K562 treated with DMSO at 1 percent for 4 hours (cell line): ENCODE measurements around the gene KRT39. TPM values are rescaled to one million over a fixed set of nuclear protein-coding genes. Genes with fewer than 3 reads are reported as not detected.

ENCODE experiments used
- total RNA-seq: library from RNA; unstranded; fragments of 300-600 nt; gene quantifications from 2 replicates; pipeline ENCODE4 v1.2.3, GENCODE V29; 2022; ENCODE audit not compliant: insufficient read depth

KRT39 gene
- total RNA-seq = not detected in 2 replicates

DNA sequence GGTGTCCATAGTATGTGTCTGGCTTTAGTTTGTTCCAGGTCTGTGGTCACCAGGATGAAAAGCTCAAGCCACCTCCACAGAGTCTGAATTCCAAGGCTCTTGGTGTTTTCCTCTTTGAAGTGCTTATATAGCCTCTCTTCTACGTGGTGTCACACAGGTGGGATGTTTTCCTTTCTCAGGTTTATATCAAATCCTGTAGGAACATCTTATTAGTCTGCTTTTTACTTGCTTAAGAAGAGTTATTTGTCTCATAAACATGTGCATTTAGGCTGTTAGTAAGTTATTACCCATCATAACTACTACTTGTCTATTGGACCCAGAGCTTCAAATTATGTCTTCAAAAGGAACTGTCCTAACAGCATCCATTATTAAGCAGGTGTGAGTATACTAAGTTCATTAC is at the start of gene KRT39:
Gene KRT39, minus strand, starts transcription at position 101 of the 400 bp plus-strand sequence. Its CDS starts 92 bp downstream, at position 9.

DNA sequence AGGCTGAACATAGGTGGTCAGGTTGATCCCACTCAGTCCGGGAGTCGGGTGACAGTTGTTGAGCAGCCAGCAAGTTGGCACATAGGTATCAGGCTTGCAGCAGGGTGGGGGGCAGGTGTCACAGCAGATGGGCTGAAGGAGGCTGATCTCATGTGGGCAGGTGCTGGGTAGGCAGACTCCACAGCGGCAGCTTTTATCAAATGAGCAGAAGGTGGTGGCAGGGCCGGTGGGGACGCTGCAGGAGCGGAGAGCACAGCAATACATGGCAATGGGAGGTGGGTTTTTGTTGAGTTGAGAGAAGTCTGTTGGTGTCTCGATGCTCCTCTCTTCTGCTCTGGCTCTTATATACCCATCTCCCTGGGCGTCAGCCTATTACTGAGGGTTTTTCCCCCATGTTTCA is 42.1 kb upstream of the KRT39 start, which contains the start of gene KRTAP3-1:
Gene KRTAP3-1, minus strand, starts transcription at position 318 of the 400 bp plus-strand sequence. Its CDS starts 54 bp downstream, at position 264.

GRCh38 chr17:40999563-40999962 is 32.8 kb upstream of the KRT39 start, which contains the start of gene KRTAP3-2:
Gene KRTAP3-2, minus strand, starts transcription at chr17:40999906. Its CDS starts 53 bp downstream, at chr17:40999853.

DNA sequence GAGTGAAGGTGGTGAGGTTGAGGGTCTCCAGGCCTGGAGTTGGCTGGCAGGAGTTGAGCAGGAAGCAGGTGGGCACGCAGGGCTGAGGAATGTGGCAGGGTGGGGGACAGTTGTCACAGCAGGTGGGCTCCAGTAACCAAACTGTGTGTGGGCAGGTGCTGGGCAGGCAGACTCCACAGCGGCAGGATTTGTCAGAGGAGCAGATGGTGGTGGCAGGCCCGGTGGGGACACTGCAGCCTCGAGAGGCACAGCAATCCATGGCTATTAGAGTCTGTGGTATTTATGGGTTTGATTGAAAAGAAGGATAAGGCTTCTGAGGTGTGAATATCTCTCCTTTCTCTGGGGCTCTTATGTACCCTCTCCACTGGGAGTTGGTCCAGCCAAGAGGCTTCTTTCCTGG is 27.1 kb upstream of the KRT39 start, which contains the start of gene KRTAP3-3:
Gene KRTAP3-3, minus strand, starts transcription at position 326 of the 400 bp plus-strand sequence. Its CDS starts 67 bp downstream, at position 259.

GRCh38 chr17:40984226-40984625 is 17.5 kb upstream of the KRT39 start, which contains the start of gene KRT40:
Gene KRT40, minus strand, starts transcription at chr17:40984326. Its CDS starts 53 bp downstream, at chr17:40984273.

DNA sequence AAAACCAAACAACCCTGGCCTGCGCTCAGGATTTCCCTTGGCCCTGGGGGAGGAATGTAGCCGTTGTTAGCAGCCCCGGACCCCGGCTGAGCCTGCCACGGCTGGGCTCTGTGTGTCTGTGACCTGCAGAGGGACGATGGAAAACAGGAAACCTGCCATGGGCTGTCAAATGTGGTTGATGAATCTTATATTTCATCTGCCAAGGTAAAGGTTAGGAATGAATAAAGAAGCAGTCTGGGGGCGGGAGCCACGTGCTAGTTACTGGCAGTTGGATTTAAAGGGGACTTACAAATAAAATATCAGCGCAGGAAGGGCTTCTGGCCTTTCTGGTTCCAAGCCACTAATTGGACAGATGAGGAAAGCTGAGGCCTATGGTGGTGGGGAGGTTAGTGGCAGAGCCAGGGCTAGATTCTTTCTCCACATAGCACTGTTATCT is 29.3 kb downstream of the KRT39 start, which contains the start of gene KRT23:
Gene KRT23, minus strand, starts transcription at position 263 of the 436 bp plus-strand sequence. CDS start 1,043 bp downstream, outside the sequence.

Other genes with a start within 250 kb of the KRT39 start
- not detected in 2 replicates for gene KRT25, start 211.6 kb downstream of the KRT39 start, total RNA-seq
- gene KRT26, start 194.7 kb downstream of the KRT39 start, total RNA-seq = not detected in 2 replicates
- gene KRT27, start 184.4 kb downstream of the KRT39 start, total RNA-seq = not detected in 2 replicates
- gene KRT28, start 167.0 kb downstream of the KRT39 start, total RNA-seq = not detected in 2 replicates
- gene KRT10, start 144.3 kb downstream of the KRT39 start, total RNA-seq = 46.6 and 60.8 TPM in 2 replicates
- gene KRT12, start 99.7 kb downstream of the KRT39 start, total RNA-seq = 5.7 and 8.8 TPM in 2 replicates
- not detected in 2 replicates for gene KRT20, start 81.7 kb downstream of the KRT39 start, total RNA-seq
- not detected in 2 replicates for gene KRT23, start 29.3 kb downstream of the KRT39 start, total RNA-seq
- gene KRT40, start 17.4 kb upstream of the KRT39 start, total RNA-seq = not detected in 2 replicates
- gene KRTAP3-3, start 27.2 kb upstream of the KRT39 start, total RNA-seq = not detected in 2 replicates
- not detected in 2 replicates for gene KRTAP3-2, start 33.0 kb upstream of the KRT39 start, total RNA-seq
- gene KRTAP3-1, start 42.2 kb upstream of the KRT39 start, total RNA-seq = not detected in 2 replicates
- not detected in 2 replicates for gene KRTAP1-5, start 60.3 kb upstream of the KRT39 start, total RNA-seq
- gene KRTAP1-4, start 63.2 kb upstream of the KRT39 start, total RNA-seq = not detected in 2 replicates
- gene KRTAP1-3, start 67.9 kb upstream of the KRT39 start, total RNA-seq = not detected in 2 replicates
- not detected in 2 replicates for gene KRTAP1-1, start 74.5 kb upstream of the KRT39 start, total RNA-seq
- gene KRTAP2-1, start 80.4 kb upstream of the KRT39 start, total RNA-seq = not detected in 2 replicates
- gene KRTAP2-2, start 88.3 kb upstream of the KRT39 start, total RNA-seq = not detected in 2 replicates
- gene KRTAP2-3, start 93.2 kb upstream of the KRT39 start, total RNA-seq = not detected in 2 replicates
- gene KRTAP2-4, start 98.9 kb upstream of the KRT39 start, total RNA-seq = not detected in 2 replicates
- not detected in 2 replicates for gene KRTAP4-7, start 117.2 kb upstream of the KRT39 start, total RNA-seq
- gene KRTAP4-8, start 131.2 kb upstream of the KRT39 start, total RNA-seq = not detected in 2 replicates
- gene KRTAP4-16, start 135.3 kb upstream of the KRT39 start, total RNA-seq = not detected in 2 replicates
- gene KRTAP4-9, start 138.4 kb upstream of the KRT39 start, total RNA-seq = not detected in 2 replicates
- gene KRTAP4-11, start 151.4 kb upstream of the KRT39 start, total RNA-seq = not detected in 2 replicates
- not detected in 2 replicates for gene KRTAP4-12, start 157.2 kb upstream of the KRT39 start, total RNA-seq
- gene KRTAP4-6, start 173.6 kb upstream of the KRT39 start, total RNA-seq = not detected in 2 replicates
- not detected in 2 replicates for gene KRTAP4-5, start 182.9 kb upstream of the KRT39 start, total RNA-seq
- not detected in 2 replicates for gene KRTAP4-4, start 193.8 kb upstream of the KRT39 start, total RNA-seq
- gene KRTAP4-3, start 201.3 kb upstream of the KRT39 start, total RNA-seq = not detected in 2 replicates
- not detected in 2 replicates for gene KRTAP4-2, start 211.3 kb upstream of the KRT39 start, total RNA-seq
- gene KRTAP4-1, start 218.0 kb upstream of the KRT39 start, total RNA-seq = not detected in 2 replicates
- not detected in 2 replicates for gene KRTAP9-1, start 222.9 kb upstream of the KRT39 start, total RNA-seq